GM12892 (cell line): ENCODE results near the gene RMND1.

ENCODE experiments used
- POLR2A ChIP-seq: IDR thresholded peaks from 2 replicates; pipeline ENCODE4 v1.6.1; 2011; ENCODE audit warnings: low read depth, low read length, control low read depth
- POLR2AphosphoS5 ChIP-seq: IDR thresholded peaks from 2 replicates; pipeline ENCODE4 v1.6.1; 2011; ENCODE audit warnings: low read depth, low read length, control low read depth

DNA sequence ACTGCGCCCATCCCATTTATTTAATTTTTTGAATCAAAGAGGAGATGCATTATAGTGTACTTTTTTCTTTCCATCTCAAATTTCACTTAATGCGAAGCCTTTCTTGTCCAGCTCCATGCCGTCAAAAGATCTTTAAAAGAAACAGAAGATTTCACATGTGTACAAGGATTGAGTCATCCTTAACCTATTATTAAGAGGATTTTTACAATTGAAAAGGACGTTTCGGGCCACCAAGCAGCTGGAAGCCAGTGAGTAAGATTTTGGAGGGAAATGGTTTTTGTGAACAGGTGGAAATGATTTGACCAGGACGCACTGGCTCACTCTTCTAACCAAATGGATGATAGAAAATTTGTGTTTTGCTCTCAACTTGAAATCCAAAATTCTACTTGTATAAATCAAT lies 26.7 kb upstream of the RMND1 start:
- TF ChIP-seq POLR2A (no peak), POLR2AphosphoS5 (no peak)
